ENCODE results near the gene VPS45.
"Not testable (repeated sequence)": the region's sequence is repeated elsewhere in the genome, so short reads cannot be mapped to it uniquely, and the experiment has no call there.

The VPS45 gene

DNA sequence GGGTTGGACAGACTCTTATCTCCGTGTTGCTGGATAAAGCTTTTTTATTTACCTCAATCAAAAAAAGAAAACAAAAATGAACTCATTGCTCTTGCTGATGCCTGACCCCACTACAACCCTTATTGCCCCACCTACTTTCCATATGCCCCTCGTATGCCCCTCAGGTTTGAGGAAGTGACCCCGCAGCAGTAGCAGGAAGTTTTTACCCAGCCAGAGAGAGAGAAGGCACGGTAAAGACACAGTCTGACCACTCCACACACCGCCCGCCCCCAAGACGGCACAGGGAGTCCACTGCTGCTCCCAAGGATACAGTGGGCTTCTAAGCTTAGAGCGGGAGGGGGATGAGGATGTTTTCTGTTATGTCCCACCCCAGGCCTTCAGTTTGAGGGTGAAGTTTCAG is 92.0 kb downstream of the VPS45 start:
- DNase-seq (ENCODE audit: low spot score) = no peak

DNA sequence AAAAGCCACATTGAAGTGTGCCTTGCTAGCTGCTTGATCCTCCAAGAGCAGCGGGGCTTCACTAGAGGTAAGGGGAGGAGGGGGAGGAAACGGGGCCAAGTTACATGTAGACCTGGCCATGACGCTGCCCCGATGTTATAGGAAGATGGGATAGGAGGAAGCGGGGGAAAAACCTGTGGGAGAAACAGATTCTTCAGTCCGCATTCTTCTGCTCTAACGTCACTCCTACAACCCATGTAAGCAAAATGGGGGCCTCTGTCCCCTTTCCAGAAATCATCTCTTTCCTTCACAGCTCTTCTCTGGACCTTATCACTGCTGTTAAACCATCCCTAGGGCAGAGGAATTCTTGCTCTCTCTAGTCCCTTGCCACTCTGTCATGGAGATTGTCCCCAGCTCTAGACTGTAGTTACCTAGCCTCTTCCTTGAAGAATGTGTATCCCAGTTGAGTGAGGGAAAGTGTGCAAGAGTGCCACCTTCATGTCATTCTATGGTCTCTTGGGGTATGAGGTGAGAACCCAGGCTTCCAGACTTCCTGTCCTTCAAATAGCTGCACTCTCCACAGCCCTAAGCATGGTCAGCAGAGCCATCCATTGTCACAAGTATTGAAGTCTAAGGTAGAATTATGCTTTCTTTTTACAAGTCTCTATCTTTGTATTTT is 93.5 kb downstream of the VPS45 start:
- no peak for DNase-seq (ENCODE audit: low spot score)

DNA sequence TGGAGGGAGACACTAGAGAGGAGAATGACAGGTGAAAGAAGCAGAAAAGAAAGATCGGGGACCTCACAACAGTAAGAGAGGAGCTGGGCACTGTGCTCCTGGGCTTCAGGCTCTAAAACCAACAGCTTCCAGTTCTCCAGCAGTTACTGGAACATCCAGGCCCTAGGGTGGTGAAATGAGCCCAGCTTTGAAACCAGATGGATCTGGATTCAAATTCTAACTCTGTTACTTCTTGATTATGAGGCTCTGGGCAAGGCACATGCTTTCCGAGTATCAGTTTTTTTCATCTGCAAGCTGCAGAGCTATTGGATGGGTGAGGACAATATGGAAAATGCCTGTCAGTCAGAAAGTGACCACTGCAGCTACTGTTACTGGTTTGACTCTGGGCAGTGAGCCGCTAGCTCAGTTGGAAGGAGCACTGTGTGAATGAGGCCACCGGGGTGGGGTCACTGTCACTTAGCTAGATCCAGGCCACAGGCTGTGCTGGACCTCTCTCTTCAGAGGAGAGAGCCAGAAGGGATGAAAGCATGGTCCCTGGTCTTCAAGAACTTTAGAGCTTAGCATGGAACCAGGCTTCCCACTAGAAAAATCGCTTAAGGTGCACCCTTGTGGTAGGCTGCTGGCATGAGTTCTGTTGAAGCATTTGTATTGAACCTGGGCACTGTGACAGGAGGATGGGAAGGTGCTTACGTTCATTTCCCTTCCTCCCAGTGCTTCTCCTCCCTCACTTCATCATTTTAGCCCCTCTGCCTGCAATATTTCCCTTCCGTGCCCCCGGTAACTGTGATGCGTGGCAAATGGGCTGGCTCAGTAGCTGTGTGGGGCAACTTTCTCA is 94.4 kb downstream of the VPS45 start:
- no peak for DNase-seq (ENCODE audit: low spot score)

DNA sequence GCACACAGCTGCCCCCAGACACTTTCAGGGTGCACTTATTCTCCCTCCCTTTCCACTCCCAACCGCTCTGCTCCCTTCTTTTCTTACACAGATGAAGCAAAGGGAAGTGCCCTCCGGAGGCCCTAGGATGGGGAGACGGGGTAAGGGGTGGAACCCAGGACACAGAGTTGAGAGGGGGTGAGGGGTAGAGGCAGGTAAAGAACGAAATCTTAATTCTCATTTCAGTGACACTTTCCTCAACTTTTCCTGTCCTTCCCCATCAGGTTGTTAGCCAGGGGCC is 94.9 kb downstream of the VPS45 start:
- DNase-seq (ENCODE audit: low spot score) = no peak

DNA sequence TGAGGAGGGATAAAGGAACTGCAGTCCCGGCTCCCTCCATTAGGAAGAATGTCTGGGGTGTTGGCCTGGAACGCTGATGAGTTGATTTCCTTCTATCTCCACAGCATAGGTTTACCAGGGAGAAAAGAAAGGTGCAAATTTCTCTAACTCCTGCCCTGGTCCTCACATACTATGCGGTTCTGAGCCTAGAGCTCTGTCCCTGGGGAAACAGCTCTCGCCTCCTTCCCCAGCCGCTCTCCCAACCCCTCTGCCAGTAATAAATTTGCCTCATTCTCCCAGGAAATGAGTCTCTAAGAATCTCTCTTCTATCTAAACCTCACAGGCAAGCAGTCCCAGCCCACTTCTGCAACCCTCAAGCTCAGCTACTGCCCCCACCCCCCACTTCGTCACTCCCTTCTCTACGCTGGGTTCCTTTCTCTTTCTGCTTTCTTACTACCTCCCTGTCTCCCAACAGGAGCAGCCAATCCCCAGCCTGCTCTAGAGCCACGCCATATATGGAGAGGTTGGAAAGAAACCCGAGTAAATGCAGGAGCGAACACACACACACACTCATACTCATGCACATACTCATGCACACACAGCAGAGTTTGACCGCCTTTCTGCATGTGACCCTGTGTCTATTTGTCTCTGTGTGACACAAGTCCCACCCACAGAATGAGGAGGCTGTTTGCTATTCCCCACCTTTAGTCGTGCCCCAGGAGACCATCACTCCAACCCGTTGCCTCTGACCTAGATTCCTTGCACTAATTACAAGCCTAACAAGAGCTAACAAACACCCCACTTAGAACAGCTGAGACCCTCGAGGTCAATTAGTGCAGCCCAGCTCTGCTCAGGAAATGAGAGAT is 95.5 kb downstream of the VPS45 start:
- DNase-seq (ENCODE audit: low spot score) = peak; percentile 88

- no peak for DNase-seq (ENCODE audit: low spot score)
These were observed 96.6 kb downstream of the VPS45 start for GRCh38 chr1:150164224-150164623.

DNA sequence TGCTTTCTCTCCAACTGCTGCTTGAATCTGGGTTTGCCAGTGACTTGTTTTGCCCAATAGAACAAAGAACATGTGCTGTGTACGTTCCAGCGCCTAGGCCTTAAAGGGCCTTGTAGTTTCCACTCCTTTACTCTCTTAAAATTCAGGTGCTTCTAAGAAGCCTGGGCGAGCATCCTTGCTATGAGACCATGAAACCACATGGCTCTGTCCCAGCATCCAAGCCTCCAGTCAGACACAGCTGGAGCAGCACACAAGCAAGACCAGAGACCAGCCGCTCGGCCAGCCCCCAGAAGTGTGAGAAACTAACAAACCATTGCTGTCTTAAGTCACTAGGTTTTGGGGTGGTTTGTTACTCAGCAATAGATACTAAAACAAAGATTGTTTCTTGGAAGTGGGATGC is 97.2 kb downstream of the VPS45 start:
- DNase-seq (ENCODE audit: low spot score) = no peak

GRCh38 chr1:150165622-150166612 is 98.3 kb downstream of the VPS45 start:
- no peak for DNase-seq (ENCODE audit: low spot score)

DNA sequence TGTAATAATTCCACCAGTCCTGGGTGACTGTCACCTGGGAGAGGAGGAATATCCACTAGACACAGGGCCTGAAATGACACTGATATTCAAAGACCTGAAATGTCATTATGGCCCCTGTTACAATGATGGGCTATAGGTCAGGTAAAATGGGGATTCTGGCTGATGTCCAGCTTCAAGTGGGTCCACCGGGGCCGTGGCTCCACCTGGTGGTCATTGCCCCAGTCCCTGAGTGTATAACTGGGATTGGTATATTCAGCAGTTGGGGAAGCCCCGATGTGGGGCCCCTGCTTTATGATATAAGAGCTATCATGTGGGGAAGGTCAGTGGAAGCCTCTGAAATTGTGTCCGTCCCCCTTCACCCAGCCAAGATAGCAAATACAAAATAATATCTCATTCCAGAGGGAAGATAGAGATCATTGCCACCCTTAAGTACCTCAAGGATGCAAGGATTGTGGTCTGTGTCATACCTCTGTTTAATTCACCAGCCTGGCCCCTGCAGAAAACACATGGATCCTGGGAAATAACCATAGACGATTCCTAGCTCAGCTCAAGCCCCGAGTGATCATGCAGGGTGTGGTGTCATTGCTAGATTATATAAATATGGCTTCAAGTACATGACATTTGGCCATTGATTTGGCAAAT is 101.5 kb downstream of the VPS45 start:
- DNase-seq (ENCODE audit: low spot score) = no peak

GRCh38 chr1:150171801-150172200 is 104.2 kb downstream of the VPS45 start:
- DNase-seq (ENCODE audit: low spot score) = no peak

DNA sequence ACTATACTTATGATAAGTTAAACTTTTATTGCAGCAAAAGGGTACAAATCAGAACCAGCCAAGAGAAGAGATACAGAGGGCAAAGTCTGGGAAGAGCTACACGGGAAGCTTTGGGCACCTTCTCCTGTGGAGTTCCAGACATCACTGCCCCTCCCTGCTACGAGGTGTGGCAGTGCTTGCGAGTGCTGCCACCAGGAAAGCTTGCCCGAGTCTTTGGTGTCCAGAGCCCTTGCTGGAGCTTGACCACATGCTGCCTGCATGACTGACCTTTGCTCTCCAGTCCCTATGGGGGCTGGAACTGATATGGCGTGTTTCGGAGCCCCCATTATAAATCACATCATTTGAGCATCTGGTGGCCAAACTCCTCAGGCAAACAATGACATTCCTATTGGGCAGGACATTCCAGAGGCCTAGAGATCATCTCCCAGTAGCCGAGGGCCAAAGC is 105.6 kb downstream of the VPS45 start:
- DNase-seq (ENCODE audit: low spot score) = no peak

DNA sequence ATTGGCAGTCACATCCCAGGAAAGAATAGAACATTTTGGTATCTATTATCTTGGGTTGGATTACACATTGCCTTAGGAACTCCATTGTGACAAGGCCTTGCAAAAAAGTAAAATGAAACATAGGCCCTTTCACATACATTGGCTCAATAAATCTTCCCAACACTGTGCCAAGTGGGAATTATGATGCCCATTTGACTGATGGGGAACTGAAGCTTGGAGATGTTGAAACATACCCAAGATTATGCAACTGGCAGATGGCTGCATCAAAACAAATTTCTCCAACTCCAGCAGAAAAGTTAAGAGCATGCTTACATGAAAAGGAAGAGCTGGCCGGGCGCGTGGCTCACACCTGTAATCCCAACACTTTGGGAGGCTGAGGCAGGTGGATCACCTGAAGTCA is 109.0 kb downstream of the VPS45 start:
- no peak for DNase-seq (ENCODE audit: low spot score)

DNA sequence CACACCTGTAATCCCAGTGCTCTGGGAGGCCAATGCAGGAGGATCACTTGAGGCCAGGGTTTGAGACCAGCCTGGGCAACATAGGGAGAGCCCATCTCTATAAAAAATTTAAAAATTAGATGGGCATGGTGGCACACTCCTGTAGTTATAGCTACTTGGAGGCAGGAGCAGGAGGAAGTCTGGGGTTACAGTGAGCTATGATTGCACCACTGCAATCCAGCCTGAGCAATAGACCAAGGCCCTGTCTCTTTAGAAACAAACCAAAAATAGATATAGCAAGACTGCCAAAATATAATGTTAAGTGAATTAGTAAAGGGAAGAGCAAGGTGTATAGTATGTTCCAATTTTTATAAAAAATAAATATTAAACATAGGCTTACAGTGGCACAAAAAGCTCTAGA is 111.0 kb downstream of the VPS45 start:
- DNase-seq (ENCODE audit: low spot score) = no peak

- DNase-seq (ENCODE audit: low spot score) = no peak
These were observed 112.3 kb downstream of the VPS45 start for GRCh38 chr1:150179867-150180266.

- DNase-seq (ENCODE audit: low spot score) = no peak
These were observed 112.9 kb downstream of the VPS45 start for GRCh38 chr1:150180474-150180873.

GRCh38 chr1:150182247-150182646 is 114.7 kb downstream of the VPS45 start:
- DNase-seq (ENCODE audit: low spot score) = peak; percentile 81

DNA sequence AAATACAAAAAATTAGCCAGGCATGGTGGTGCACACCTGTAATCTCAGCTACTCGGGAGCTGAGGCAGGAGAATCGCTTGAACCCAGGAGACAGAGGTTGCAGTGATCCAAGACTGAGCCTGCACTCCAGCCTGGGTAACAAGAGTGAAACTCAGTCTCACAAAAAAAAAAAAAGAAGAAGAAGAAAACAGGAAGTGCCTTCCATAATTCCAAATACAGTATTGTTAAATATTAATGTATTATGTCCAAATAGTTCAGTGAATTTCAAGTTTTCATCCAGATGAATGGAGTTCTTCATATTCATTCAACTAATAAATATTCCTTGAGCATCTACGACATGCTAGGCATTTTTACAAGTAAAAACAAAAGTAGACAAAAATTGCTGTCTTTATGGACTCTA is 115.5 kb downstream of the VPS45 start:
- no peak for DNase-seq (ENCODE audit: low spot score)

GRCh38 chr1:150185481-150185880 is 117.9 kb downstream of the VPS45 start:
- no peak for DNase-seq (ENCODE audit: low spot score)

GRCh38 chr1:150186438-150186788 is 118.8 kb downstream of the VPS45 start:
- DNase-seq (ENCODE audit: low spot score) = not testable (repeated sequence)

DNA sequence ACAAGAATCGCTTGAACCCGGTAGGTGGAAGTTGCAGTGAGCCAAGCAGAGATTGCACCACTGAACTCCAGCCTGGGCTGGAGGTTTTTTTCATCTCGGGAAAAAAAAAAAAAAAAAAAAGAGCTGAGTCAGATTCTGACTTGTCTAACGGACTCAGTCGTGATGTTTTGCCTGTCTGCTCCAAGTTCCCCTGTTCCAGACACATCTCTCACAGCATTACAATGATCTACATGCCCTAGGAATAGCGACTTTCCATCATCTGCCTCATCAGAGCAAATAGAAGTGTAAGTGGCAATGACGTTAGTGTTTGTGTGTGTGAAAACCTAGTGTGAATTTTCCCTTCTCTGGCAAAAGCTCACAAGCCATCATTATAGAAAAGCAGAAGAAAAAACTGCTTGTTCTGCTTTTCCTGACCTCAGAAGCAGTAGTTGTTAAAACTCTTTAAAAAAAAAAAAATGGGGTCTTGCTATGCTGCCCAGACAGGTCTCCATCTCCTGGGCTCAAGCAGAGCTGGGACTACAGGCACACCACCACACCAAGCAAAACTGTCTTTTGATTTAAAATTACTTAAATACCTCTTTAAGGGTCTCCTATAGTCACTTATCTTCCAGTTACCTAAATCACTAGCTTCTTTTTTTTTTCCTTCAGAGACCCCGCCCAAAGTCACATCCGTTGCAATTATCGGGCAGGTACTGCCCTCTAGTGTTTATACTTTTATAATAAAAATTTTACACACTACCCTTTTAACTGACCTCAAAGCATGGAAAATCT is 119.4 kb downstream of the VPS45 start:
- no peak for DNase-seq (ENCODE audit: low spot score)

DNA sequence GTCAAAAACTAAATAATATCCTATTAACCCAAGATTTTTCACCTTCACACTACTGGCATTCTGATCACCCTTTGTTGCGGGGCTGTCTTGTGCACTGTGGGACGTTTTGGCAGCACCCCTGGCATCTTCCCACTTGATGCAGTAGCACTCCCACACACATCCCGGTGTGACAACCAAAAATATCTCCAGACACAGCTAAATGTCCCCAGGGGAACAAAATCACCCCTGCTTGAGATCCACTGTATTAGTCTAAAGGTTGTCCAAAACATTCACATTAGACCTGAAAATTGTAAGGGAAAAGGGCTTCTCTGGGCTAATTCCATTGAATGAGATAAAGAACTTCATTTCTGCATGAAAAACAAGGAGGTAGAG is 120.0 kb downstream of the VPS45 start:
- no peak for DNase-seq (ENCODE audit: low spot score)
